ENCODE results near the gene NR2F1. TPM values are rescaled to one million over a fixed set of nuclear protein-coding genes. Genes with fewer than 3 reads are reported as not detected.

NR2F1 gene
- total and polyA plus RNA-seq, 2 experiments from 2014 or later = not detected

- H3K9me3 Mint-ChIP-seq = peaks cover 2% of the 10 kb centered on the region; the same call in 1 of the 3 replicates
- H3K4me1 ChIP-seq (ENCODE audit: insufficient read depth) = peaks cover 75% of the 10 kb centered on the region
- H3K9me2 ChIP-seq (ENCODE audit: insufficient read depth) = no peaks in the 10 kb centered on the region
- no peaks in the 10 kb centered on the region; the same call in 2 of the 3 replicates for H3K36me3 Mint-ChIP-seq (ENCODE audit: low read depth)
- no peak overlapping the region for H3K27ac Mint-ChIP-seq
- H3K27me3 Mint-ChIP-seq (ENCODE audit: insufficient read depth, low read depth, poor library complexity) = peaks cover 21% of the 10 kb centered on the region
- DNase-seq (ENCODE audit: low spot score) (peak; percentile 78), ATAC-seq (peak; percentile 37)
- H4K20me1 ChIP-seq (replicated peaks; ENCODE audit: insufficient read depth) = peaks cover 49% of the 10 kb centered on the region
- H2AFZ ChIP-seq = peak overlapping the region; percentile 72
- no peak overlapping the region for H3K27ac ChIP-seq (ENCODE audit: low read depth)
- peaks cover 55% of the 10 kb centered on the region for H3F3A ChIP-seq (replicated peaks; ENCODE audit: low read depth)
- H3K4me3 ChIP-seq = peak overlapping the region; percentile 63
- peak overlapping the region; percentile 90 for H3K4me2 ChIP-seq
- TF ChIP-seq CTCF (conservative IDR thresholded peaks at IDR 0.05; ENCODE audit: low read depth in 2 of 2) = no peak
- peak; percentile 91 for TF ChIP-seq EZH2 (IDR thresholded peaks at IDR 0.05; ENCODE audit: low read depth, unreplicated experiment)
- TF ChIP-seq, protein P1, sequence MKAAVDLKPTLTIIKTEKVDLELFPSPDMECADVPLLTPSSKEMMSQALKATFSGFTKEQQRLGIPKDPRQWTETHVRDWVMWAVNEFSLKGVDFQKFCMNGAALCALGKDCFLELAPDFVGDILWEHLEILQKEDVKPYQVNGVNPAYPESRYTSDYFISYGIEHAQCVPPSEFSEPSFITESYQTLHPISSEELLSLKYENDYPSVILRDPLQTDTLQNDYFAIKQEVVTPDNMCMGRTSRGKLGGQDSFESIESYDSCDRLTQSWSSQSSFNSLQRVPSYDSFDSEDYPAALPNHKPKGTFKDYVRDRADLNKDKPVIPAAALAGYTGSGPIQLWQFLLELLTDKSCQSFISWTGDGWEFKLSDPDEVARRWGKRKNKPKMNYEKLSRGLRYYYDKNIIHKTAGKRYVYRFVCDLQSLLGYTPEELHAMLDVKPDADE (IDR thresholded peaks at IDR 0.05) = no peak
- no peak for TF ChIP-seq NANOG (IDR thresholded peaks at IDR 0.05; ENCODE audit: borderline replicate concordance)
- TF ChIP-seq EZH2phosphoT487 (IDR thresholded peaks at IDR 0.05; ENCODE audit: unreplicated experiment) = peak; percentile 98
- no peak for TF ChIP-seq JUNB (IDR thresholded peaks at IDR 0.05; ENCODE audit: unreplicated experiment)
- no peaks in the 10 kb centered on the region for H3K36me3 ChIP-seq (ENCODE audit: insufficient read depth)
- no peaks in the 10 kb centered on the region for H3K79me2 ChIP-seq (replicated peaks; ENCODE audit: insufficient read depth)
- H3K4me3 Mint-ChIP-seq = peak overlapping the region; percentile 72
- H3K4me1 Mint-ChIP-seq = peaks cover 48% of the 10 kb centered on the region
- H3K27me3 ChIP-seq (ENCODE audit: insufficient read depth) = peaks cover 100% of the 10 kb centered on the region
These were observed 10.2 kb upstream of the NR2F1 start for GRCh38 chr5:93572608-93573353.

DNA sequence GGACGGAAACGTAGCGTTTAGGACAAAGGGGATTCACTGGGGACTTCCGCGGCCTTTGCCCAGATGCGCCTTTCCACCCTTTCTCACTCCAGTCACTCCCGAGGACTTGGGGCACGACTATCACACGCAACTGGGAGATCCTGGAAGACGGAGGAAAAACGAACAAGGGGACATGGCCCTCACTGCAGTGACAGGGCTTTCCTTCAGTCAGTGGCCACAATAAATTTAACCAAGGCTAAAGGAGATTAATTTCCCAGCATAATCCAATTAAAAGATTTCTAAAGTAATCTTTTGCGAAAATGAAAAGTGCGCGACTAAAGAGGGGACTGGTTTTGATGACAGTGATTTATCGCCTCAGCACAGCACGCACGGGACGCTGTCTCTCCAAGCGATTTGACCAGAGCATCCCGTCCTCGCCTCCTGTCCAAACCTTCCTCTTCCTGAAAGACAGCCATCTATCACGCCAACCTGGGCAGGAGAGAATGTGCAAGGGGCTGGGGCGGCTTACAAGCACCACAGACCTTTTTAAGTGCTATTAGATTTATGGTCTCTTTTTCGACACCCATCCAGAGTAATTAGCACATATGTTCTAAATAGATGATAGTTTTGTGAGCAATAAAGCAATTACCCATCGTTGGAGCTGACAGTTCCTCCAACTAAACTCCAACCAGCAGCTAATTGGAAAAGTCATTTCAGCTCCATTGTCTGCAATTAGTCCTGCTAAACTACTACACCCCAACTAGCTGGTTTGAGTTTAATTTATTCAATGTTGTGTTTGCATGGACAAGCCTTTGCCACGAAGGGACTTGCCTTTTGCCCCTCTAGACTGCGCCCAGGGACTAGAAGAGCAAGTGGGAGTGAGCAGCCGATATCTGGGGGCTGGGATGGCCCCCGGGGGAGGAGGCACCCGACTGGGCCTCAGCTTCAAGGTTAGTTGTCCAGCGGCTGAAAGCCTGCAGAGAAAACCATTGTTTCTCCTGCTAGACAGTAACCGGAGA, 9.4 kb upstream of the NR2F1 start:
- no peak for ATAC-seq
- Mint-ChIP-seq H3K27ac (no peak overlapping the region), H3K4me1 (peaks cover 57% of the 10 kb centered on the region), H3K4me3 (peak overlapping the region; percentile 72), H3K36me3 (ENCODE audit: low read depth) (no peaks in the 10 kb centered on the region; the same call in 2 of the 3 replicates), H3K27me3 (ENCODE audit: insufficient read depth, low read depth, poor library complexity) (peaks cover 17% of the 10 kb centered on the region), H3K9me3 (peaks cover 2% of the 10 kb centered on the region; the same call in 1 of the 3 replicates)
- H3K4me3 ChIP-seq = peak overlapping the region; percentile 63
- H2AFZ ChIP-seq = peak overlapping the region; percentile 72
- peaks cover 52% of the 10 kb centered on the region for H4K20me1 ChIP-seq (replicated peaks; ENCODE audit: insufficient read depth)
- no peaks in the 10 kb centered on the region for H3K79me2 ChIP-seq (replicated peaks; ENCODE audit: insufficient read depth)
- no peaks in the 10 kb centered on the region for H3K36me3 ChIP-seq (ENCODE audit: insufficient read depth)
- peak; percentile 30 for DNase-seq (ENCODE audit: low spot score)
- H3K27me3 ChIP-seq (ENCODE audit: insufficient read depth) = peaks cover 100% of the 10 kb centered on the region
- H3K9me2 ChIP-seq (ENCODE audit: insufficient read depth) = no peaks in the 10 kb centered on the region
- TF ChIP-seq NANOG (IDR thresholded peaks at IDR 0.05; ENCODE audit: borderline replicate concordance) (no peak), ZNF114 (CRISPR knock-in tag; IDR thresholded peaks at IDR 0.05) (no peak), CTCF (conservative IDR thresholded peaks at IDR 0.05; ENCODE audit: low read depth in 2 of 2) (no peak), EZH2 (IDR thresholded peaks at IDR 0.05; ENCODE audit: low read depth, unreplicated experiment) (peak; percentile 22), JUNB (IDR thresholded peaks at IDR 0.05; ENCODE audit: unreplicated experiment) (no peak)
- TF ChIP-seq, protein P2, sequence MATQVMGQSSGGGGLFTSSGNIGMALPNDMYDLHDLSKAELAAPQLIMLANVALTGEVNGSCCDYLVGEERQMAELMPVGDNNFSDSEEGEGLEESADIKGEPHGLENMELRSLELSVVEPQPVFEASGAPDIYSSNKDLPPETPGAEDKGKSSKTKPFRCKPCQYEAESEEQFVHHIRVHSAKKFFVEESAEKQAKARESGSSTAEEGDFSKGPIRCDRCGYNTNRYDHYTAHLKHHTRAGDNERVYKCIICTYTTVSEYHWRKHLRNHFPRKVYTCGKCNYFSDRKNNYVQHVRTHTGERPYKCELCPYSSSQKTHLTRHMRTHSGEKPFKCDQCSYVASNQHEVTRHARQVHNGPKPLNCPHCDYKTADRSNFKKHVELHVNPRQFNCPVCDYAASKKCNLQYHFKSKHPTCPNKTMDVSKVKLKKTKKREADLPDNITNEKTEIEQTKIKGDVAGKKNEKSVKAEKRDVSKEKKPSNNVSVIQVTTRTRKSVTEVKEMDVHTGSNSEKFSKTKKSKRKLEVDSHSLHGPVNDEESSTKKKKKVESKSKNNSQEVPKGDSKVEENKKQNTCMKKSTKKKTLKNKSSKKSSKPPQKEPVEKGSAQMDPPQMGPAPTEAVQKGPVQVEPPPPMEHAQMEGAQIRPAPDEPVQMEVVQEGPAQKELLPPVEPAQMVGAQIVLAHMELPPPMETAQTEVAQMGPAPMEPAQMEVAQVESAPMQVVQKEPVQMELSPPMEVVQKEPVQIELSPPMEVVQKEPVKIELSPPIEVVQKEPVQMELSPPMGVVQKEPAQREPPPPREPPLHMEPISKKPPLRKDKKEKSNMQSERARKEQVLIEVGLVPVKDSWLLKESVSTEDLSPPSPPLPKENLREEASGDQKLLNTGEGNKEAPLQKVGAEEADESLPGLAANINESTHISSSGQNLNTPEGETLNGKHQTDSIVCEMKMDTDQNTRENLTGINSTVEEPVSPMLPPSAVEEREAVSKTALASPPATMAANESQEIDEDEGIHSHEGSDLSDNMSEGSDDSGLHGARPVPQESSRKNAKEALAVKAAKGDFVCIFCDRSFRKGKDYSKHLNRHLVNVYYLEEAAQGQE (IDR thresholded peaks at IDR 0.05; ENCODE audit: unreplicated experiment) = no peak
- H3K27ac ChIP-seq (ENCODE audit: low read depth) = no peak overlapping the region
- H3F3A ChIP-seq (replicated peaks; ENCODE audit: low read depth) = peaks cover 57% of the 10 kb centered on the region
- H3K4me2 ChIP-seq = peak overlapping the region; percentile 90
- peaks cover 84% of the 10 kb centered on the region for H3K4me1 ChIP-seq (ENCODE audit: insufficient read depth)
